Psoas muscle (tissue), 8 donors: Measurements from ENCODE around the gene AQP3. TPM values are rescaled to one million over a fixed set of nuclear protein-coding genes. Genes with fewer than 3 reads are reported as not detected.

Experiments used
- ATAC-seq, 4 donors: fragments of 200-7000 bp; cut with Tn5 transposase; one replicate each; pipeline ENCODE4 v1.9.1; 2020; ENCODE audit warnings: moderate library complexity in 3 of 4, mild to moderate bottlenecking in 2 of 4
- DNase-seq, 2 donors: peaks; one replicate each; pipeline ENCODE4 v3.0.0-alpha.2; 2020
- H3K27ac ChIP-seq: fragments of 200-600 bp; one replicate; pipeline ENCODE4 v1.8.0; 2022
- H3K27me3 ChIP-seq, 3 donors: fragments of 200-600 bp in 1 of 3; one replicate each; pipeline versions ENCODE4 v1.6.1 to v1.8.0; 2013 to 2022; ENCODE audit warnings: low read length in 2 of 3, mild to moderate bottlenecking in 2 of 3, moderate library complexity in 1 of 3; ENCODE audit not compliant: insufficient read depth in 3 of 3
- H3K36me3 ChIP-seq, 2 donors: fragments of 200-600 bp in 1 of 2; one replicate each; pipeline versions ENCODE4 v1.6.1 to v1.8.0; 2013 to 2022; ENCODE audit warnings: low read depth in 1 of 2, mild to moderate bottlenecking in 1 of 2, moderate library complexity in 1 of 2; ENCODE audit not compliant: insufficient read depth in 1 of 2
- H3K4me1 ChIP-seq: fragments of 200-600 bp; one replicate; pipeline ENCODE4 v1.8.0; 2022
- H3K4me3 ChIP-seq: fragments of 200-600 bp; one replicate; pipeline ENCODE4 v1.8.0; 2022; ENCODE audit warnings: mild to moderate bottlenecking
- H3K9me3 ChIP-seq: fragments of 200-600 bp; one replicate; pipeline ENCODE4 v1.8.0; 2022
- CTCF ChIP-seq: fragments of 200-600 bp; IDR thresholded peaks from one replicate; pipeline ENCODE4 v1.8.0; 2022; ENCODE audit warnings: antibody characterized with exemption
- WGBS, 3 donors: extraction: QIAGEN DNeasy Blood & Tissue Kit; methylation state at CpG; one replicate each; pipeline versions ENCODE4 v1.1.6 to v1.1.7; 2013; 5-methylcytosine and 5-hydroxymethylcytosine counted together
- intact Hi-C, 2 donors: fragments of 100-400 bp; cut with DNase I; formaldehyde crosslinking; loops; one replicate each; pipeline versions ENCODE4 v1.11.0 to v1.14.2; 2022
- polyA plus RNA-seq, 3 donors: library from polyadenylated mRNA; stranded (reverse); fragments of 200-250 nt; gene quantifications; one replicate each; pipeline ENCODE4 v1.2.3, GENCODE V29; 2013
- total RNA-seq, 4 donors: library from RNA; stranded (reverse); fragmentation: NEBNext Ultra II Directional in 2 of 4; extraction: Animal tissue kit (Norgen Biotek cat#: 25700) in 2 of 4; gene quantifications; one replicate each; pipeline versions ENCODE4 v1.2.1 to v1.2.4, GENCODE V29; 2021 to 2023
- donor health status: healthy with polysubstance abuse.
- donor health status: DM: no; HTN: no; CAD: no; lungs with moderate emphysema.
- donor health status: Bipolar disorder and iron deficiency.
- donor health status: healthy.
- donor health status: DM: yes; HTN: yes; CAD: no.
- donor health status: DM: no; HTN: no; CAD: no.
- donor health status: DM: no; HTN: no; CAD: no.
- donor health status: DM: yes; HTN: yes; CAD: no.

AQP3 gene
- total and polyA plus RNA-seq, 7 donors = 2.5 to 12.0 (median 4.7) TPM

- ATAC-seq = no peak
- Histone ChIP-seq H3K4me1 (no peaks in the 10 kb centered on the region), H3K9me3 (no peaks in the 10 kb centered on the region), H3K36me3 (no peaks in the 10 kb centered on the region), H3K4me3 (no peak overlapping the region), H3K27me3 (peaks cover 0 to 11% (median 4%) of the 10 kb centered on the region in 3 donors), H3K27ac (no peak overlapping the region)
- DNase-seq = no peak
- 43 to 51% (median 51%) methylated on average over 8 of the region's 8 CpGs for WGBS, 3 donors
- intact Hi-C loops = no loop called here
- TF ChIP-seq CTCF = no peak
Measured at GRCh38 chr9:33435821-33436277, 11.5 kb downstream of the AQP3 start.

DNA sequence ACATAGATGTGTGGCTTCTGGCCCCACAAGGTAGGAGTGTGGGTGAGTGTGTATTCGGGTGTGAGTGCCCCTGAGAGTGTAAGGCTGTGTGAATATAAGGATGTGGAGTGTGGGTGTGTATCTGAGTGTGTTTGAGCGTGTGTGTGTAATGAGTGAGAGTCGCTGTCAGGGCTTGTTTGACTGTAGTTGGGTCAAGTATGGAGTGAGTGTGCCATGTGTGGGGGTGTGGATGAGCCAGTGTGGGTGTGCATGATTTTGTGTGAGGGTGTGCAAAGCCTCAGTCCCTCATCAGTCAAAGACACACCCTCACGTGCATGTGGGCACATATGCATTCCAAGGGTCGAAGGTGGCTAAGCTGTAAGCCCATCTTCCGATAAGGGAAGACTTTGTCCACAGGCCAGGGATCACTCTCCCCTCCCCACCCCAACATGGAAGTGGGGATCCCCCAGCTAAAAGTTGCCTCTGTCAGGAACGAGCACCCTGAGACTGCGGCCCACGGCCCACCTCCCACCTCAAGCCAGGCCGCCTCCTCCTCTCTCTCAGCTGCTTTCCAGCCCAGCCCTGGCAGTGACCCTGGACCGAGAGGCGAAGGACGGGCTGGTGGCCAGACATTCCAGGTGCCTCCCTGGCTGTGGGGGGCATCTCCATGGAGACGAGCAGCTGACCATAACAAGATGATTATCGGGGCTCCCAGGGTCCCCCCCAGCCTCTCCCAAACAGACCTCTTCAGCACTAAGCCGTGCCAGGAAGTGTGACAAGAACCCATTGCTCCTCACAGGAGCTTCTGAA is 12.9 kb downstream of the AQP3 start:
- Histone ChIP-seq H3K36me3 (no peaks in the 10 kb centered on the region), H3K27me3 (peaks cover 0 to 11% (median 4%) of the 10 kb centered on the region in 3 donors), H3K9me3 (no peaks in the 10 kb centered on the region), H3K4me3 (no peak overlapping the region), H3K4me1 (no peaks in the 10 kb centered on the region), H3K27ac (no peak overlapping the region)
- no peak for TF ChIP-seq CTCF
- ATAC-seq (no peak), DNase-seq (no peak)
- intact Hi-C loops = no loop called here
- WGBS, 3 donors = 42 to 61% (median 49%) methylated on average over 15 to 16 of the region's 16 CpGs

DNA sequence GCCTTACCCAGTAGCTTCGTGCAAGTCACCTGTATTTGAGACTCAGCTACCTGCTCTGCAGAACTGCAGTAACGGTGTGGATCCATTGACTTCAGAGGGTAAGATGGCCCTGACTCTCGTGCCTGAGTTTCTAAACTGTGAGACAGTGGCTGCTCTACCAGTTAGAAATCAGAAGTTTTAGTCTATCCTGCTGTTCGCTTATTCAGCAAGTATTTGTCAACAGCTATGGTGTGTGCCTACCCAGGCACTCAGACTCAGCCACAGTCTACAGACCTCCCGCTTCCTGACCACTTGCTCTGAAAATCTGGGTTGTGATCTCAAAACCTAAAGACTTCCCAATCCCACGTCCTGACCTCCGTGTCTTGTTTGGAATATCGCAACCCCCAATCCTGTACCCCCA is 13.5 kb downstream of the AQP3 start:
- no peaks in the 10 kb centered on the region for H3K4me1 ChIP-seq
- TF ChIP-seq CTCF = no peak
- H3K27me3 ChIP-seq = peaks cover 0 to 11% (median 4%) of the 10 kb centered on the region in 3 donors
- intact Hi-C loops = no loop called here
- no peak overlapping the region for H3K27ac ChIP-seq
- H3K36me3 ChIP-seq = no peaks in the 10 kb centered on the region
- DNase-seq (no peak), ATAC-seq (no peak)
- 91 to 94% (median 93%) methylated on average over 8 of the region's 8 CpGs for WGBS, 3 donors
- no peaks in the 10 kb centered on the region for H3K9me3 ChIP-seq
- no peak overlapping the region for H3K4me3 ChIP-seq

GRCh38 chr9:33431420-33431819 is 16.0 kb downstream of the AQP3 start:
- Histone ChIP-seq H3K27ac (no peak overlapping the region), H3K27me3 (peaks cover 0 to 9% (median 2%) of the 10 kb centered on the region in 3 donors), H3K4me3 (no peak overlapping the region), H3K4me1 (no peaks in the 10 kb centered on the region), H3K36me3 (no peaks in the 10 kb centered on the region), H3K9me3 (no peaks in the 10 kb centered on the region)
- intact Hi-C loops = no loop called here
- DNase-seq = no peak
- no peak for ATAC-seq
- no peak for TF ChIP-seq CTCF
- WGBS, 3 donors = 84 to 88% (median 85%) methylated on average over 2 of the region's 2 CpGs
